HG02588 (cell line): Measurements from ENCODE around the gene CTSW.
"Not testable (repeated sequence)": the region's sequence is repeated elsewhere in the genome, so short reads cannot be mapped to it uniquely, and the experiment has no call there.

Experiments
- ATAC-seq: cut with Tn5 transposase; IDR thresholded peaks from one replicate; pipeline ENCODE4 v1.9.1; 2021; ENCODE audit warnings: mild to moderate bottlenecking, moderate library complexity; ENCODE audit not compliant: unreplicated experiment

CTSW gene

DNA sequence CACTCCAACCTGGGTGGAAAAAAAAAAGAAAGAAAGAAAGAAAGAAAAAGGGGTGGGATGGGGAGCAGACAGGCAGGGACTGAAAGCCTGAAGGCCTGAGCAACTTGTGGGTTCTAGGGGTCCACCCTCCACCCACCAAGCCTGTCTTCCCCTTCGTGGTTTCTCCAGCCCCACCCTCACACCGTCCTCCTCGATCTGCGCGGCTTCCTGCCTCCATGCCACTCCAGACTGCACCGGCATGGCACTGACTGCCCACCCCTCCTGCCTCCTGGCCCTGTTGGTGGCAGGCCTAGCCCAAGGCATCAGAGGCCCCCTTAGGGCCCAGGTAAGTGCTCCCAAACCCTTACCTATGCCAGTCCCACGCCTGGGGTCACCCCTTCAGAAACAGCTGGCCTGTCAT, at the start of gene CTSW:
Gene CTSW (plus strand): TSS at position 221 of the 400 bp plus-strand sequence. CDS start 18 bp downstream, at position 239.
- no peak for ATAC-seq

DNA sequence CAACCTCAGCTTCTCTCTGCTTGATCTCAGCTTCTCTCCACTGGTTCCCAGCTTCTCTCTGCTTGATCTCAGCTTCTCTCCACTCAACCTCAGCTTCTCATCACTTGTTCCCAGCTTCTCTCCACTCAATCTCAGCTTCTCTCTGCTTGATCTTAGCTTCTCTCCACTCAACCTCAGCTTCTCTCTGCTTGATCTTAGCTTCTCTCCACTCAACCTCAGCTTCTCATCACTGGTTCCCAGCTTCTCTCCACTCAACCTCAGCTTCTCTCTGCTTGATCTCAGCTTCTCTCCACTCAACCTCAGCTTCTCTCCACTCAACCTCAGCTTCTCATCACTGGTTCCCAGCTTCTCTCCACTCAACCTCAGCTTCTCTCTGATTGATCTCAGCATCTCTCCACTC, 47.4 kb upstream of the CTSW start:
- ATAC-seq = not testable (repeated sequence)

GRCh38 chr11:65833297-65834030, 46.2 kb upstream of the CTSW start, which contains the start of gene SNX32:
TSS of gene SNX32 (plus strand) at chr11:65833963. CDS start at chr11:65834066, 103 bp downstream.
- peak; percentile 93 for ATAC-seq

GRCh38 chr11:65834202-65834601, 45.4 kb upstream of the CTSW start:
- ATAC-seq = no peak

GRCh38 chr11:65842144-65842543, 37.5 kb upstream of the CTSW start:
- ATAC-seq = no peak

DNA sequence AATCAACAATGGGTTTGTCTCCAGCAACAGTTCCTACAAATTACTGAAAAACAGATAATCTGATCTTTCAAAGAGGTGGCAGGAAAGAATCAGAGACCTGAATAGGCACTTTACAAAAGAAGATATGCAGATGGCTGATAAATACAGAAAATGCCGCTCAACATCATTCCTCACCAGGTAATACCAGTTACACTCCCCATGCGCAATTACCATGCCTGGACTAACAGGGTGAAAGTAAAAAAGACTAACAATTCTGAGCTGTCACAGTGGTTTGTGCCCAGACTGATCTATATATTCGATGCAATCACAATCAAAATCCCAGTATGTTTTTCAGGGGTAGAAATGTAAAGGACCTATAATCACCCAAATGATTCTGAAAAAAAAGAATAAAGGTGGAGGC, 35.8 kb upstream of the CTSW start:
- ATAC-seq = no peak

DNA sequence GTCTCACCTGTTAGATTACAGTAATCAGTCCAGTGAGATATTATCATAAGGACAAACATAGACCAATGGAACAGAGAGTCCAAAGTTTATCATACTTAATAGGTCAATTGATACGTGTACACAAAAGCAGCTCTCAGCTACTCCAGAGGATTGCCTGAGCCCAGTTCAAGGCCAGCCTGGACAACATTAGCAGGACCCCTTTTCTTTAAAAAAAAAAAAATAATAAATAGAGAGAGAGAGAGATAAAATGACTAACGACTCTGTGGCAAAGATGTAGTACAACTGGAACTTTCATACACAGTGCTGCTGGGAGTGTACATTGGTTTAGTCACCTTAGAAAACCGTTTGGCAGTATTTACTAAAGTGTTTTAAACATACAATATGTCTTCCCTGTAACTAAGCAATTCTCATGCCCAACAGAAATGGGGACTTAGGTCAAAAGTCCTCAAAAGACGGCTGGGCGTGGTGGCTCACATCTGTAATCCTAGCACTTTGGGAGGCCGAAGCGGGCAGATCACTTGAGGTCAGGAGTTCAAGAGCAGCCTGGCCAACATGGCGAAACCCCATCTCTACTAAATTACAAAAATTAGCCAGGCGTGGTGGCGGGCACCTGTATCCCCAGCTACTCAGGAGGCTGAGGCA, 35.3 kb upstream of the CTSW start:
- no peak for ATAC-seq

DNA sequence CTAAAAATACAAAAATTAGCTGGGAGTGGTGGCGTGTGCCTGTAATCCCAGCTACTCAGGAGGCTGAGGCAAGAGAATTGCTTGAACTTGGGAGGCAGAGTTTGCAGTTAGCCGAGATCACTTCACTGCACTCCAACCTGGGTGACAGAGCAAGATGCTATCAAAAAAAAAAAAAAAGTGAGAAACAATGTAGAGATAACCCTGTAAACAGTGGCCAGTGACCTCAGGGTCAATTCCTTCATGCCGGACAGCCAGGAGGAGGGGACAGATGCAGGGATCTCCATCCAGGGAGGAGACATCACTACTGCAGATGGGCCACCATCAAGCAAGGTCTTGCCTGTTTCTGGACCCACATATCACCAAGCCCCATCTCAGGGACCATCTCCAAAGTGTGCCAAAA, 31.9 kb upstream of the CTSW start:
- no peak for ATAC-seq

DNA sequence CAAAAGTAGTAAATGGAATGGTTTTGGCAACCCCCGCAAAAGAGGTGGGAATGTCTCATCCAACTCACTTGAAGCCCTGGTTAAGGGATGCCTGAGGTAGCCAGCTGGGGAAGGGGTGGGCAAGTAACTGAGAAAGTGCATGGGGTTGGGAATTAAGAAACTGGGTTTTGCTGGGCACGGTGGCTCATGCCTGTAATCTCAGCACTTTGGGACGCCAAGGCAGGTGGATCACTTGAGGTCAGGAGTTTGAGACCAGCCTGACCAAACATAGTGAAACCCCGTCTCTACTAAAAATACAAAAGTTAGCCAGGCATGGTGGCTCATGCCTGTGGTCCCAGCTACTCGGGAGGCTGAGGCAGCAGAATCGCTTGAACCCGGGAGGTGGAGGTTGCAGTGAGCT, 30.9 kb upstream of the CTSW start:
- ATAC-seq = not testable (repeated sequence)

GRCh38 chr11:65849366-65849765, 30.3 kb upstream of the CTSW start:
- no peak for ATAC-seq

- no peak for ATAC-seq
These were observed 29.8 kb upstream of the CTSW start for GRCh38 chr11:65849771-65850216.

- ATAC-seq = no peak
These were observed 29.2 kb upstream of the CTSW start for GRCh38 chr11:65850217-65851082.

GRCh38 chr11:65851083-65851579, 28.5 kb upstream of the CTSW start:
- ATAC-seq = no peak

- no peak for ATAC-seq
These were observed 27.7 kb upstream of the CTSW start for GRCh38 chr11:65851811-65852507.

DNA sequence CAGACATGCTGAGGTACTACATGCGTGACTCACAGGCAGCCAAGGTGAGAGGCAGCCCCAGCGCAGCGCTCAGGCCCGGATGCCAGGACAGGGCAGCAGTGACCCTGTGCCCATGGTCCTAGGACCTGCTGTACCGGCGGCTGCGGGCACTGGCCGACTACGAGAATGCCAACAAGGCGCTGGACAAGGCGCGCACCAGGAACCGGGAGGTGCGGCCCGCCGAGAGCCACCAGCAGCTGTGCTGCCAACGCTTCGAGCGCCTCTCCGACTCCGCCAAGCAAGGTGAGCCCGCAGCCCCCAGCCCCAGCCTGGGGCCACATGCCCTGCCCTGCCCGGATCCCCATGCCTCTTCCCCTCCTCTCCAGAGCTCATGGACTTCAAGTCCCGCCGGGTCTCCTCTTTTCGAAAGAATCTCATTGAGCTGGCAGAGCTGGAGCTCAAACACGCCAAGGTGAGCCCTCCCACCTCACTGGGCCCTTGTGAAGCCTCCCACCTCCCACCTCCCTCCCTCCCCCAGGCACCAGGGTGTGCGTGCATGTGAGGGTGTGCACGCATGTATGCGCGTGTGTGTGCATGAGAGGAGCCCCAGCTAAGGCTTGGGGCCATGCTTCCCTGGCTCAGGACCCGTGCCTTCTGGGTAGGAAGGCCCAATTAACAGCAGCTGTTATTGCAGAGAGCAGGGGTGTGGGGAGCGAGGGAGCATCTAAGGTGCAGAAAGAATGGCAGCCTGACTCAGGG, 27.0 kb upstream of the CTSW start:
- no peak for ATAC-seq

DNA sequence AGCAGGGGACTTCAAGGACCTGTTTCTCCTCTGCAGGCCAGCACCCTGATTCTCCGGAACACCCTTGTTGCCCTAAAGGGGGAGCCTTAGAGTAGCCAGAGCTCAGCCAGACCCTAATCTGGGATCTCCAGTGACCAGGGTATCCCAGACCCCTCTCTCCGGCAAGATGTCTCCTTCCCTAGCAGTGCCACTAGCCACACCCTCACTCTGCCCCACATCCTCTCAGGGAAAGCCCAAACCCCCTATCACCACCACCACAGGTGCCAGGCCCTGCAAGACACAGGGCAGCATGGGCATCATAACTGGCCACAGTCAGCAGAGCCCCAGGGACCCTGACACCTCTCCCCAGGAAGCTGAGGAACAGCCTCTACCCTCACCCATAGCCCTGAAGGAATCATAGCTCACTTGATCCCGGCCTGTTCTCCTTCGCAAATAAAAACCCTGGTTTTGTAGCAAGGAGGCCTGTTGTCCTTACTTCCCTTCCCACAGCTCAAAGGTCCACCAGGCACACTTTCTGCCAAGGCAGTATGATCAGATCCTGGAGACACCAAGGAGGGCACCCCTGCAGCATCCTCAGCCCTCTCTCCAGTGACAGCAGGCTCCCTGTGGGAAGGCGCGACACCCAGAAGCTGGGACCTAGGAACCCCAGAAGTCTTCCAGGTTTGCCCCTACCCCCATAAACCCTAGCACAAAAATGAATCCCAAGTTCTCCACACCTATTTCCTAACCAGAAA, 26.2 kb upstream of the CTSW start:
- ATAC-seq = no peak

- ATAC-seq = no peak
These were observed 25.5 kb upstream of the CTSW start for GRCh38 chr11:65854161-65854592.

- no peak for ATAC-seq
These were observed 24.5 kb upstream of the CTSW start for GRCh38 chr11:65854852-65855837.
